GM23248 (cell line): ENCODE data around the gene L3MBTL4.

Source experiments
- EZH2 ChIP-seq: fragments of 200-600 bp; sonication (generic); IDR thresholded peaks from 2 replicates; pipeline ENCODE4 v1.6.1; 2018; ENCODE audit warnings: antibody characterized with exemption, mild to moderate bottlenecking; ENCODE audit not compliant: insufficient read depth, poor library complexity, severe bottlenecking
- EZH2phosphoT487 ChIP-seq: fragments of 200-600 bp; sonication (generic); IDR thresholded peaks from 2 replicates; pipeline ENCODE4 v1.6.1; 2018; ENCODE audit warnings: antibody characterized with exemption, moderate library complexity, mild to moderate bottlenecking, low read depth; ENCODE audit not compliant: insufficient read depth

DNA sequence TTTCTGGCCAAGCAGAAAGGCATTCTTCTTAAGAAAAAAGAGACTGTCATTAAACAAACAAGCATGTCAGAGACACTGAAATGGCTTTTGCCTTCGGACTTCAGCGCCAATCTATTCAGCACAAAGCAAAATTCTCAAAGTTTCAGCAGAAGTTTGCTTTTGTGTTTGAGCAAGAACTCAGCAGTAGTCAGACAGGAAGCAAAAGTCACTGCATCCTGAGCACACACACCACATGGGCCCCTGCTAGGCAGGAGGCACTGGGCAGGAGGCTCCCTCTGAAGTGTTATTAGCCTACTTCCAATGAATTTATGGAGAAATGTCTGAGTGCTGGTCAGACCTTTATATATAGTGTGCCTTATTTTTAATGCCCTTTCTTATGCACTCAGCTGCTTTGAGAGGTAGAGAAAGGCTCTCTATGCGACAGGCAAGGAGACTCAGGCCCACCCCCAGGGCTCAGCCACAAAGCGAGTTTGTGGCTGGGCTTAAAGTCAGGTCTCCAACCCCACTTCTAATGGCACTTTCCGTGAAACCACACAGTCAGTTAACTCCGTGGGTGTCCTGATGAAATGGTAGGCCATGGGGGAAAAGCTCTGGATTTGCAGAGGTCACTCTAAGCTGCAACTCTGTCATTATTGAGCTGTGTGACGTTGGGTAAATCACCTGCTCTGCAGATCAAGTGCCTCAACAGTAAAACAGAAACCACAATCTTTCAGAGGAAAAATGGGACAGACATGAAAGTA, 358.4 kb downstream of the L3MBTL4 start:
- no peak for TF ChIP-seq EZH2
- TF ChIP-seq EZH2phosphoT487, result no peak
